ENCODE data around the gene EHBP1.
"Not testable (repeated sequence)": the region's sequence is repeated elsewhere in the genome, so short reads cannot be mapped to it uniquely, and the experiment has no call there.

EHBP1 gene

GRCh38 chr2:62968668-62969067 lies 263.2 kb downstream of the EHBP1 start:
- no peak for DNase-seq

GRCh38 chr2:62971936-62972335 lies 266.4 kb downstream of the EHBP1 start:
- DNase-seq: no peak

GRCh38 chr2:62972601-62973000 lies 267.1 kb downstream of the EHBP1 start:
- DNase-seq: no peak

- DNase-seq: no peak
These were observed 269.5 kb downstream of the EHBP1 start for GRCh38 chr2:62974999-62975398.

- no peak for DNase-seq
These were observed 286.1 kb downstream of the EHBP1 start for GRCh38 chr2:62991605-62992004.

- no peak for DNase-seq
These were observed 287.0 kb downstream of the EHBP1 start for GRCh38 chr2:62992561-62992960.

- DNase-seq: no peak
These were observed 288.7 kb downstream of the EHBP1 start for GRCh38 chr2:62994206-62994605.

GRCh38 chr2:62996534-62997186 lies 291.1 kb downstream of the EHBP1 start:
- DNase-seq: no peak

- no peak for DNase-seq
These were observed 293.4 kb downstream of the EHBP1 start for GRCh38 chr2:62998949-62999348.

- DNase-seq: no peak
These were observed 294.4 kb downstream of the EHBP1 start for GRCh38 chr2:62999905-63000304.

GRCh38 chr2:63000801-63001200 lies 295.3 kb downstream of the EHBP1 start:
- no peak for DNase-seq

GRCh38 chr2:63001576-63001975 lies 296.1 kb downstream of the EHBP1 start:
- no peak for DNase-seq

- DNase-seq: no peak
These were observed 297.8 kb downstream of the EHBP1 start for GRCh38 chr2:63003351-63003750.

- no peak for DNase-seq
These were observed 302.4 kb downstream of the EHBP1 start for GRCh38 chr2:63007813-63008458.

GRCh38 chr2:63008838-63009237 lies 303.3 kb downstream of the EHBP1 start:
- no peak for DNase-seq

GRCh38 chr2:63009490-63009889 lies 304.0 kb downstream of the EHBP1 start:
- no peak for DNase-seq

GRCh38 chr2:63012541-63012940 lies 307.0 kb downstream of the EHBP1 start:
- no peak for DNase-seq

GRCh38 chr2:63013438-63013837 lies 307.9 kb downstream of the EHBP1 start:
- DNase-seq: no peak

GRCh38 chr2:63015389-63015788 lies 309.9 kb downstream of the EHBP1 start:
- no peak for DNase-seq

GRCh38 chr2:63018439-63018838 lies 312.9 kb downstream of the EHBP1 start:
- no peak for DNase-seq

GRCh38 chr2:63019686-63020085 lies 314.2 kb downstream of the EHBP1 start:
- not testable (repeated sequence) for DNase-seq

GRCh38 chr2:63023444-63023843 lies 317.9 kb downstream of the EHBP1 start:
- no peak for DNase-seq

- no peak for DNase-seq
These were observed 321.7 kb downstream of the EHBP1 start for GRCh38 chr2:63027220-63027619.

GRCh38 chr2:63029058-63029457 lies 323.5 kb downstream of the EHBP1 start:
- no peak for DNase-seq

GRCh38 chr2:63034526-63034925 lies 329.0 kb downstream of the EHBP1 start:
- DNase-seq: no peak
